GM23338 (cell line): ENCODE results near the gene MTCL1. TPM values are rescaled to one million over a fixed set of nuclear protein-coding genes. Genes with fewer than 3 reads are reported as not detected.

Source experiments
- ATAC-seq: fragments of 200-7000 bp; cut with Tn5 transposase; 3 replicates; pipeline ENCODE4 v1.9.1; 2020
- DNase-seq: peaks from one replicate; pipeline ENCODE4 v3.0.0-alpha.2; 2015; ENCODE audit warnings: low spot score
- H2AFZ ChIP-seq: fragments of 200-600 bp; sonication (generic); 2 replicates; pipeline ENCODE4 v1.8.0; 2016; ENCODE audit warnings: antibody characterized with exemption, mild to moderate bottlenecking, moderate library complexity
- H3F3A ChIP-seq: fragments of 200-600 bp; sonication (generic); replicated peaks from 2 replicates; pipeline ENCODE4 v1.8.0; 2017; ENCODE audit warnings: antibody characterized with exemption, mixed run types, low read depth
- H3K27ac ChIP-seq: fragments of 200-600 bp; sonication (generic); 2 replicates; pipeline ENCODE4 v1.6.1; 2016; ENCODE audit warnings: low read depth
- H3K27me3 ChIP-seq: fragments of 200-600 bp; sonication (generic); 2 replicates; pipeline ENCODE4 v1.8.0; 2016; ENCODE audit warnings: mild to moderate bottlenecking, mixed run types, moderate library complexity; ENCODE audit not compliant: insufficient read depth
- H3K36me3 ChIP-seq: fragments of 200-600 bp; sonication (generic); 2 replicates; pipeline ENCODE4 v1.8.0; 2016; ENCODE audit warnings: mild to moderate bottlenecking; ENCODE audit not compliant: insufficient read depth
- H3K4me1 ChIP-seq: fragments of 200-600 bp; sonication (generic); 2 replicates; pipeline ENCODE4 v1.8.0; 2016; ENCODE audit warnings: mild to moderate bottlenecking, moderate library complexity; ENCODE audit not compliant: insufficient read depth
- H3K4me2 ChIP-seq: fragments of 200-600 bp; sonication (generic); 2 replicates; pipeline ENCODE4 v1.7.1; 2017; ENCODE audit warnings: mixed run types
- H3K4me3 ChIP-seq: fragments of 200-600 bp; sonication (generic); 2 replicates; pipeline ENCODE4 v1.6.1; 2016; ENCODE audit warnings: mixed run types
- H3K79me2 ChIP-seq: fragments of 200-600 bp; sonication (generic); replicated peaks from 2 replicates; pipeline ENCODE4 v1.8.0; 2017; ENCODE audit warnings: mild to moderate bottlenecking; ENCODE audit not compliant: insufficient read depth
- H3K9me2 ChIP-seq: fragments of 200-600 bp; sonication (generic); 2 replicates; pipeline ENCODE4 v1.8.0; 2017; ENCODE audit not compliant: insufficient read depth
- H4K20me1 ChIP-seq: fragments of 200-600 bp; sonication (generic); replicated peaks from 2 replicates; pipeline ENCODE4 v1.8.0; 2017; ENCODE audit warnings: mild to moderate bottlenecking; ENCODE audit not compliant: insufficient read depth
- H3K27ac Mint-ChIP-seq: 2 replicates; pipeline ENCODE4 v1.8.0; 2020; ENCODE audit warnings: inconsistent platforms, mild to moderate bottlenecking, moderate library complexity, mixed read lengths
- H3K27me3 Mint-ChIP-seq: 3 replicates; pipeline ENCODE4 v1.8.0; 2022; ENCODE audit warnings: low read depth, mild to moderate bottlenecking, moderate library complexity, mixed read lengths, inconsistent platforms; ENCODE audit not compliant: insufficient read depth, poor library complexity
- H3K36me3 Mint-ChIP-seq: 3 replicates; pipeline ENCODE4 v1.8.0; 2021; ENCODE audit warnings: low read depth, mild to moderate bottlenecking, inconsistent platforms, moderate library complexity, mixed read lengths
- H3K4me1 Mint-ChIP-seq: 3 replicates; pipeline ENCODE4 v1.8.0; 2020; ENCODE audit warnings: mild to moderate bottlenecking, inconsistent platforms, mixed read lengths
- H3K4me3 Mint-ChIP-seq: 3 replicates; pipeline ENCODE4 v1.8.0; 2021; ENCODE audit warnings: moderate library complexity, mild to moderate bottlenecking, inconsistent platforms, mixed read lengths
- H3K9me3 Mint-ChIP-seq: 3 replicates; pipeline ENCODE4 v1.8.0; 2020; ENCODE audit warnings: moderate library complexity, mild to moderate bottlenecking, inconsistent platforms, mixed read lengths
- EZH2 ChIP-seq: fragments of 200-600 bp; sonication (generic); IDR thresholded peaks from one replicate; pipeline ENCODE4 v1.8.0; 2017; ENCODE audit warnings: antibody characterized with exemption, mild to moderate bottlenecking, low read depth; ENCODE audit not compliant: unreplicated experiment
- JUNB ChIP-seq: IDR thresholded peaks from one replicate; pipeline ENCODE4 v1.6.1; 2016; ENCODE audit warnings: antibody characterized with exemption; ENCODE audit not compliant: unreplicated experiment
- POLR2AphosphoS5 ChIP-seq: IDR thresholded peaks from 2 replicates; pipeline ENCODE4 v1.6.1; 2016; ENCODE audit warnings: antibody characterized with exemption, low read depth
- polyA plus RNA-seq: library from polyadenylated mRNA; unstranded; fragments of >200 nt; fragmentation: Nextera tagmentation; extraction: Ambion mirVana; gene quantifications from 2 replicates; pipeline ENCODE4 v1.2.1, GENCODE V29; 2016
- total RNA-seq: library from RNA; depleted of rRNA; stranded (reverse); fragments of >200 nt; shearing (Covaris generic); gene quantifications from 2 replicates; pipeline ENCODE4 v1.2.3, GENCODE V29; 2014
- TF ChIP-seq, protein P1 (sequence below): fragments of 250-450 bp; sonication (Bioruptor Pico); IDR thresholded peaks from 2 replicates; pipeline ENCODE4 v1.5.0; 2020; ENCODE audit warnings: mild to moderate bottlenecking, moderate library complexity
- TF ChIP-seq, protein P2 (sequence below): IDR thresholded peaks from 2 replicates; pipeline ENCODE4 v1.6.1; 2016; ENCODE audit warnings: antibody characterized with exemption
- TF ChIP-seq, protein P3 (sequence below): IDR thresholded peaks from one replicate; pipeline ENCODE4 v1.6.1; 2018; ENCODE audit warnings: antibody characterized with exemption; ENCODE audit not compliant: unreplicated experiment

MTCL1 gene
- total and polyA plus RNA-seq, 2 experiments from 2014 or later: 14.4 to 45.0 TPM

DNA sequence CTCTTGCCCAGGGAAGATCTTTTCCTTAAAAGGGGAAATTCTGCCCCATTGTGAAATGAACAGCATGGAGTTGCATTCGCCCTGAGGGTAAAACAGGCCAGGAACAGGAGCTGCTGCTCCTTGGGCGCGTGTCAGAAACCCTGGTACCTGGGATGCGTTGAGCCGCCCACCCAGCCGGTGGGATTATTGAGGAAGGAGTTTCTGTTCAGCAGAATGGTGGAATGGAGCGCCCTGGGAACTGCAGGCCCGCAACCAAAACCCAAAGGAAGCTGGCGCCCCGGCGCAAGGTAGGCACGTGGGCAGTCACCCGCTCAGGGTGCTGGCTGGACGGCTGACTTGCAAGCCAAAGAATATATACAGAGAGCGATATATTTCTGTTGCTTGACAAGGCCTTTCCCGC lies 73.5 kb downstream of the MTCL1 start (continued):
- TF ChIP-seq, protein P1, sequence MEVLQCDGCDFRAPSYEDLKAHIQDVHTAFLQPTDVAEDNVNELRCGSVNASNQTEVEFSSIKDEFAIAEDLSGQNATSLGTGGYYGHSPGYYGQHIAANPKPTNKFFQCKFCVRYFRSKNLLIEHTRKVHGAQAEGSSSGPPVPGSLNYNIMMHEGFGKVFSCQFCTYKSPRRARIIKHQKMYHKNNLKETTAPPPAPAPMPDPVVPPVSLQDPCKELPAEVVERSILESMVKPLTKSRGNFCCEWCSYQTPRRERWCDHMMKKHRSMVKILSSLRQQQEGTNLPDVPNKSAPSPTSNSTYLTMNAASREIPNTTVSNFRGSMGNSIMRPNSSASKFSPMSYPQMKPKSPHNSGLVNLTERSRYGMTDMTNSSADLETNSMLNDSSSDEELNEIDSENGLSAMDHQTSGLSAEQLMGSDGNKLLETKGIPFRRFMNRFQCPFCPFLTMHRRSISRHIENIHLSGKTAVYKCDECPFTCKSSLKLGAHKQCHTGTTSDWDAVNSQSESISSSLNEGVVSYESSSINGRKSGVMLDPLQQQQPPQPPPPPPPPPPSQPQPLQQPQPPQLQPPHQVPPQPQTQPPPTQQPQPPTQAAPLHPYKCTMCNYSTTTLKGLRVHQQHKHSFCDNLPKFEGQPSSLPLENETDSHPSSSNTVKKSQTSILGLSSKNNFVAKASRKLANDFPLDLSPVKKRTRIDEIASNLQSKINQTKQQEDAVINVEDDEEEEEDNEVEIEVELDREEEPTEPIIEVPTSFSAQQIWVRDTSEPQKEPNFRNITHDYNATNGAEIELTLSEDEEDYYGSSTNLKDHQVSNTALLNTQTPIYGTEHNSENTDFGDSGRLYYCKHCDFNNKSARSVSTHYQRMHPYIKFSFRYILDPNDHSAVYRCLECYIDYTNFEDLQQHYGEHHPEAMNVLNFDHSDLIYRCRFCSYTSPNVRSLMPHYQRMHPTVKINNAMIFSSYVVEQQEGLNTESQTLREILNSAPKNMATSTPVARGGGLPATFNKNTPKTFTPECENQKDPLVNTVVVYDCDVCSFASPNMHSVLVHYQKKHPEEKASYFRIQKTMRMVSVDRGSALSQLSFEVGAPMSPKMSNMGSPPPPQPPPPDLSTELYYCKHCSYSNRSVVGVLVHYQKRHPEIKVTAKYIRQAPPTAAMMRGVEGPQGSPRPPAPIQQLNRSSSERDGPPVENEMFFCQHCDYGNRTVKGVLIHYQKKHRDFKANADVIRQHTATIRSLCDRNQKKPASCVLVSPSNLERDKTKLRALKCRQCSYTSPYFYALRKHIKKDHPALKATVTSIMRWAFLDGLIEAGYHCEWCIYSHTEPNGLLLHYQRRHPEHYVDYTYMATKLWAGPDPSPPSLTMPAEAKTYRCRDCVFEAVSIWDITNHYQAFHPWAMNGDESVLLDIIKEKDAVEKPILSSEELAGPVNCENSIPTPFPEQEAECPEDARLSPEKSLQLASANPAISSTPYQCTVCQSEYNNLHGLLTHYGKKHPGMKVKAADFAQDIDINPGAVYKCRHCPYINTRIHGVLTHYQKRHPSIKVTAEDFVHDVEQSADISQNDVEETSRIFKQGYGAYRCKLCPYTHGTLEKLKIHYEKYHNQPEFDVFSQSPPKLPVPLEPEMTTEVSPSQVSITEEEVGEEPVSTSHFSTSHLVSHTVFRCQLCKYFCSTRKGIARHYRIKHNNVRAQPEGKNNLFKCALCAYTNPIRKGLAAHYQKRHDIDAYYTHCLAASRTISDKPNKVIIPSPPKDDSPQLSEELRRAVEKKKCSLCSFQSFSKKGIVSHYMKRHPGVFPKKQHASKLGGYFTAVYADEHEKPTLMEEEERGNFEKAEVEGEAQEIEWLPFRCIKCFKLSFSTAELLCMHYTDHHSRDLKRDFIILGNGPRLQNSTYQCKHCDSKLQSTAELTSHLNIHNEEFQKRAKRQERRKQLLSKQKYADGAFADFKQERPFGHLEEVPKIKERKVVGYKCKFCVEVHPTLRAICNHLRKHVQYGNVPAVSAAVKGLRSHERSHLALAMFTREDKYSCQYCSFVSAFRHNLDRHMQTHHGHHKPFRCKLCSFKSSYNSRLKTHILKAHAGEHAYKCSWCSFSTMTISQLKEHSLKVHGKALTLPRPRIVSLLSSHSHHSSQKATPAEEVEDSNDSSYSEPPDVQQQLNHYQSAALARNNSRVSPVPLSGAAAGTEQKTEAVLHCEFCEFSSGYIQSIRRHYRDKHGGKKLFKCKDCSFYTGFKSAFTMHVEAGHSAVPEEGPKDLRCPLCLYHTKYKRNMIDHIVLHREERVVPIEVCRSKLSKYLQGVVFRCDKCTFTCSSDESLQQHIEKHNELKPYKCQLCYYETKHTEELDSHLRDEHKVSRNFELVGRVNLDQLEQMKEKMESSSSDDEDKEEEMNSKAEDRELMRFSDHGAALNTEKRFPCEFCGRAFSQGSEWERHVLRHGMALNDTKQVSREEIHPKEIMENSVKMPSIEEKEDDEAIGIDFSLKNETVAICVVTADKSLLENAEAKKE (CRISPR knock-in tag): no peak
- TF ChIP-seq EZH2 (no peak), POLR2AphosphoS5 (no peak), JUNB (no peak)
- TF ChIP-seq, protein P2, sequence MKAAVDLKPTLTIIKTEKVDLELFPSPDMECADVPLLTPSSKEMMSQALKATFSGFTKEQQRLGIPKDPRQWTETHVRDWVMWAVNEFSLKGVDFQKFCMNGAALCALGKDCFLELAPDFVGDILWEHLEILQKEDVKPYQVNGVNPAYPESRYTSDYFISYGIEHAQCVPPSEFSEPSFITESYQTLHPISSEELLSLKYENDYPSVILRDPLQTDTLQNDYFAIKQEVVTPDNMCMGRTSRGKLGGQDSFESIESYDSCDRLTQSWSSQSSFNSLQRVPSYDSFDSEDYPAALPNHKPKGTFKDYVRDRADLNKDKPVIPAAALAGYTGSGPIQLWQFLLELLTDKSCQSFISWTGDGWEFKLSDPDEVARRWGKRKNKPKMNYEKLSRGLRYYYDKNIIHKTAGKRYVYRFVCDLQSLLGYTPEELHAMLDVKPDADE: no peak

DNA sequence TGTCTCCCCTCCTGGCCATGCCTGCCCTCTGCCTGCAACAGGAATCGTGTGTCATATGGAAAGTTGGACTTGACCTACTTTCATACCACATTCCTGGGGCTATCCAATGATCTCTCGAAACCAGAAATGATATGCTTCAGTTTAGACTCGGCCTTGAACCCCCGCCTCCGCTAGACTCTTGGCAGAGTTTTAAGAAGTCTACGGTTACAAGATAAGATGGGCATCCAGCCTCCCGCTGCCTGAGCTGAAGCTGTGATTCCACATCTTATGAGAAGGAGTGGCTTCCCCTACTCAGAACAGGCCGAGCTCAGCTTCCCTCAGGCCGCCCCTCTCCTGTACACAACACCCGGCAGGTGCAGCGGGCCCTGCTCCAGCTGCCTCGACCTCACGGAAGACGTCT lies 73.9 kb downstream of the MTCL1 start:
- peaks cover 3% of the 10 kb centered on the region; the same call in 1 of the 2 replicates for H3K36me3 ChIP-seq
- H3F3A ChIP-seq: no peaks in the 10 kb centered on the region
- no peaks in the 10 kb centered on the region; the same call in 1 of the 2 replicates for H3K4me1 ChIP-seq
- no peak overlapping the region for H2AFZ ChIP-seq
- H3K27ac ChIP-seq: no peak overlapping the region
- peaks cover 32% of the 10 kb centered on the region for H3K4me1 Mint-ChIP-seq
- ATAC-seq: no peak
- H3K9me2 ChIP-seq: no peaks in the 10 kb centered on the region
- no peaks in the 10 kb centered on the region for H4K20me1 ChIP-seq
- no peak overlapping the region for H3K4me3 Mint-ChIP-seq
- no peaks in the 10 kb centered on the region for H3K27me3 ChIP-seq
- H3K27ac Mint-ChIP-seq: peak overlapping the region; percentile 16; the same call in 1 of the 2 replicates
- no peak overlapping the region for H3K4me2 ChIP-seq
- DNase-seq: no peak
- no peaks in the 10 kb centered on the region for H3K9me3 Mint-ChIP-seq
- peaks cover 20% of the 10 kb centered on the region for H3K36me3 Mint-ChIP-seq
- peaks cover 9% of the 10 kb centered on the region for H3K27me3 Mint-ChIP-seq
- no peaks in the 10 kb centered on the region for H3K79me2 ChIP-seq
- H3K4me3 ChIP-seq: no peak overlapping the region
- TF ChIP-seq, protein P3, sequence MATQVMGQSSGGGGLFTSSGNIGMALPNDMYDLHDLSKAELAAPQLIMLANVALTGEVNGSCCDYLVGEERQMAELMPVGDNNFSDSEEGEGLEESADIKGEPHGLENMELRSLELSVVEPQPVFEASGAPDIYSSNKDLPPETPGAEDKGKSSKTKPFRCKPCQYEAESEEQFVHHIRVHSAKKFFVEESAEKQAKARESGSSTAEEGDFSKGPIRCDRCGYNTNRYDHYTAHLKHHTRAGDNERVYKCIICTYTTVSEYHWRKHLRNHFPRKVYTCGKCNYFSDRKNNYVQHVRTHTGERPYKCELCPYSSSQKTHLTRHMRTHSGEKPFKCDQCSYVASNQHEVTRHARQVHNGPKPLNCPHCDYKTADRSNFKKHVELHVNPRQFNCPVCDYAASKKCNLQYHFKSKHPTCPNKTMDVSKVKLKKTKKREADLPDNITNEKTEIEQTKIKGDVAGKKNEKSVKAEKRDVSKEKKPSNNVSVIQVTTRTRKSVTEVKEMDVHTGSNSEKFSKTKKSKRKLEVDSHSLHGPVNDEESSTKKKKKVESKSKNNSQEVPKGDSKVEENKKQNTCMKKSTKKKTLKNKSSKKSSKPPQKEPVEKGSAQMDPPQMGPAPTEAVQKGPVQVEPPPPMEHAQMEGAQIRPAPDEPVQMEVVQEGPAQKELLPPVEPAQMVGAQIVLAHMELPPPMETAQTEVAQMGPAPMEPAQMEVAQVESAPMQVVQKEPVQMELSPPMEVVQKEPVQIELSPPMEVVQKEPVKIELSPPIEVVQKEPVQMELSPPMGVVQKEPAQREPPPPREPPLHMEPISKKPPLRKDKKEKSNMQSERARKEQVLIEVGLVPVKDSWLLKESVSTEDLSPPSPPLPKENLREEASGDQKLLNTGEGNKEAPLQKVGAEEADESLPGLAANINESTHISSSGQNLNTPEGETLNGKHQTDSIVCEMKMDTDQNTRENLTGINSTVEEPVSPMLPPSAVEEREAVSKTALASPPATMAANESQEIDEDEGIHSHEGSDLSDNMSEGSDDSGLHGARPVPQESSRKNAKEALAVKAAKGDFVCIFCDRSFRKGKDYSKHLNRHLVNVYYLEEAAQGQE: no peak
- TF ChIP-seq POLR2AphosphoS5 (no peak), JUNB (no peak)
